Left lung (tissue), 10 donors: ENCODE measurements around the gene IGF2BP2. TPM values are rescaled to one million over a fixed set of nuclear protein-coding genes. Genes with fewer than 3 reads are reported as not detected.

Source experiments
- ATAC-seq: fragments of 200-7000 bp; cut with Tn5 transposase; one replicate; pipeline ENCODE4 v1.9.1; 2020; ENCODE audit warnings: moderate library complexity
- DNase-seq, 4 donors: peaks; one replicate each; pipeline ENCODE4 v3.0.0-alpha.2; 2013 to 2020
- H3K27ac ChIP-seq, 2 donors: fragments of 200-600 bp; sonication (generic) in 1 of 2; one replicate each; pipeline versions ENCODE4 v1.5.0 to v1.8.0; 2020 to 2021
- H3K27me3 ChIP-seq, 2 donors: fragments of 200-600 bp; sonication (generic) in 1 of 2; one replicate each; pipeline versions ENCODE4 v1.5.0 to v1.8.0; 2020 to 2021
- H3K36me3 ChIP-seq, 2 donors: fragments of 200-600 bp; sonication (generic) in 1 of 2; one replicate each; pipeline versions ENCODE4 v1.5.0 to v1.8.0; 2020 to 2021
- H3K4me1 ChIP-seq, 2 donors: fragments of 200-600 bp; one replicate each; pipeline ENCODE4 v1.8.0; 2021
- H3K4me3 ChIP-seq, 2 donors: fragments of 200-600 bp; sonication (generic) in 1 of 2; one replicate each; pipeline versions ENCODE4 v1.5.0 to v1.8.0; 2020 to 2021; ENCODE audit warnings: mild to moderate bottlenecking in 1 of 2
- H3K9me3 ChIP-seq, 2 donors: fragments of 200-600 bp; sonication (generic) in 1 of 2; one replicate each; pipeline versions ENCODE4 v1.5.0 to v1.8.0; 2020 to 2021
- intact Hi-C, 2 donors: fragments of 100-400 bp; cut with DNase I; formaldehyde crosslinking; loops; one replicate each; pipeline versions ENCODE4 v1.11.2 to v1.14.2; 2022
- polyA plus RNA-seq, 6 donors: library from polyadenylated mRNA; unstranded; fragments of 120-200 nt; gene quantifications; one replicate each; pipeline ENCODE4 v1.2.1, GENCODE V29; 2013; ENCODE audit not compliant: insufficient read length in 6 of 6
- total RNA-seq, 2 donors: library from RNA; stranded (reverse); fragmentation: NEBNext Ultra II Directional; extraction: Animal tissue kit (Norgen Biotek cat#: 25700); gene quantifications; one replicate each; pipeline ENCODE4 v1.2.1, GENCODE V29; 2021
- TF ChIP-seq, protein P1 (sequence below), 2 donors: fragments of 200-600 bp; sonication (generic) in 1 of 2; IDR thresholded peaks; one replicate each; pipeline versions ENCODE4 v1.5.0 to v1.8.0; 2021; ENCODE audit warnings: antibody characterized with exemption in 2 of 2
- donor health status: DM: no; HTN: yes; CAD: no.
- donor health status: DM: no; HTN: no; CAD: no.

IGF2BP2 gene
- total and polyA plus RNA-seq, 8 donors: 16.8 to 78.9 (median 67.7) TPM

DNA sequence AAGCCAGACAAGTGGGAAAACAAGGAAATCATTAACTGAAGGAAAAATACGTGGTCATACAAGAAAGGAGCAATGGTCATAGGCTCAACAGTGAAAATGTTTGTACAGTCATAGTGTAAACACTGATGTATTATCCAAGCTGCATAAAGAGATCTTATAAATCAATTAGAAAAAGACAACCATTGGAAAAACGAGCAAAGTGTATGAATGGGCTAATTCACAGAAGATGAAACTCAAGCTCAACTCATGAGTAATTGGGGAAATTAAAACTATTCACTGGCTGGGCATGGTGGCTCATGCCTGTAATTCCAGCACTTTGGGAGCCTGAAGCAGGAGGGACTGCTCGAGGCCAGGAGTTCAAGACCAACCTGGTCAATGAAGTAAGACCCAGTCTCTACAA lies 6.4 kb upstream of the IGF2BP2 start:
- DNase-seq: no peak
- H3K27ac ChIP-seq: no peak overlapping the region
- H3K4me1 ChIP-seq: peaks cover 0 to 2% of the 10 kb centered on the region in 2 donors
- intact Hi-C loops: no loop called here
- peak; percentile 23 for ATAC-seq
- no peak overlapping the region for H3K4me3 ChIP-seq
- TF ChIP-seq, protein P1, sequence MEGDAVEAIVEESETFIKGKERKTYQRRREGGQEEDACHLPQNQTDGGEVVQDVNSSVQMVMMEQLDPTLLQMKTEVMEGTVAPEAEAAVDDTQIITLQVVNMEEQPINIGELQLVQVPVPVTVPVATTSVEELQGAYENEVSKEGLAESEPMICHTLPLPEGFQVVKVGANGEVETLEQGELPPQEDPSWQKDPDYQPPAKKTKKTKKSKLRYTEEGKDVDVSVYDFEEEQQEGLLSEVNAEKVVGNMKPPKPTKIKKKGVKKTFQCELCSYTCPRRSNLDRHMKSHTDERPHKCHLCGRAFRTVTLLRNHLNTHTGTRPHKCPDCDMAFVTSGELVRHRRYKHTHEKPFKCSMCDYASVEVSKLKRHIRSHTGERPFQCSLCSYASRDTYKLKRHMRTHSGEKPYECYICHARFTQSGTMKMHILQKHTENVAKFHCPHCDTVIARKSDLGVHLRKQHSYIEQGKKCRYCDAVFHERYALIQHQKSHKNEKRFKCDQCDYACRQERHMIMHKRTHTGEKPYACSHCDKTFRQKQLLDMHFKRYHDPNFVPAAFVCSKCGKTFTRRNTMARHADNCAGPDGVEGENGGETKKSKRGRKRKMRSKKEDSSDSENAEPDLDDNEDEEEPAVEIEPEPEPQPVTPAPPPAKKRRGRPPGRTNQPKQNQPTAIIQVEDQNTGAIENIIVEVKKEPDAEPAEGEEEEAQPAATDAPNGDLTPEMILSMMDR (IDR thresholded peaks at IDR 0.05): no peak
- H3K36me3 ChIP-seq: no peaks in the 10 kb centered on the region
- H3K27me3 ChIP-seq: peaks cover 0 to 9% of the 10 kb centered on the region in 2 donors
- no peaks in the 10 kb centered on the region for H3K9me3 ChIP-seq

DNA sequence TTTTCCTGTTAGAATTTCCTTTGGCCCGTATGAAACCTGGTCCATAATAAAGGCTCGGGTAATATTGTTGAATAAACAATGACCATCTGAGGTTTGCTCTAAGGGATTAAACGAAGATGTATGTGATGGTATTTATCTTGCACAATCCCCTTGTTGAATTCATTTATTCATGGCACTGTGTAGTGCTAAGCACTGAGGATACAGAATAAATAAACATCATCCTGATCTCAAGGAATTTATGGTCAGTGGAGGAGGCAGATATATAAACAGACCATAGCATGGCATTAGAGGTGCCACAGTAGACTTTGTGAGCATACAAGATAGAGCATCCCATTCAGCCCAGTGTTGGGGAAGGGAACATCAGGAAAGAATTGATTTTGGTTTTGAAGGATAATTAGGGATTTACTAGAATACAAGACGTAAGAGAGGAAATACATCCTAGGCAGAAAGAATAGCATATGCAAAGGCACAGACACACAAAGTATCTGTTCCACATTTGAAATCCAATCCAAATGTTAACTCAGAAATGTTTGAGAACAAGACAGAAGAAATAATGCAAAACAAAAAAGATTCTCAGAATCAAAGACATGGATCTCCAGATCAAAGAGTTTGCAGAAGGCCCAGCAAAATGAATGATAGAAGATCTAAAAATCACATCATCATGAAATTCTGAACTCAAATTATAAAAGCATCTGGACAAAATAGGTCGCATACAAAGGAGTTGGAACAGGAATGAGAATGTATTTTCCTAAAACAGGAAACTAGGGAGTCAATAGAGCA lies 5.4 kb upstream of the IGF2BP2 start:
- no peaks in the 10 kb centered on the region for H3K9me3 ChIP-seq
- intact Hi-C loops: no loop called here
- H3K27ac ChIP-seq: no peak overlapping the region
- no peak for DNase-seq
- H3K4me1 ChIP-seq: peaks cover 0 to 8% of the 10 kb centered on the region in 2 donors
- H3K27me3 ChIP-seq: peaks cover 0 to 17% of the 10 kb centered on the region in 2 donors
- TF ChIP-seq, protein P1 (IDR thresholded peaks at IDR 0.05): no peak
- H3K36me3 ChIP-seq: no peaks in the 10 kb centered on the region
- ATAC-seq: no peak
- no peak overlapping the region for H3K4me3 ChIP-seq

DNA sequence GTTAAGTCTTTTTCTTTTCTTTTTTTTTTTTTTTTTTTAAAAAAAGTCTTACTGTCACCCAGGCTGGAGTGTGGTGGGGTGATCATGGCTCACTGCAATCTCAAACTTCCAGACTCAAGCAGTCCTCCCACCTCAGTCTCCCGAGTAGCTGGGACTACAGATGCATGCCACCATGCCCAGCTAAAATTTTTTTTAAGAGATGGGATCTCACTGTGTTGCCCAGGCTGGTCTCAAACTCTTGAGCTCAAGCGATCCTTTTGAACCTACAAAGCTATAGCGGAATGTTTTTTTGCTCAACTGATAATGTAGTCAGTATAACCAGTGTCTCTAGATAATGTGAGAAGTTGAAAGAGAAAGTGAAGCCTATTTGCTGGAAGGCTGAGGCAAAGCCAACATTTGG lies 3.9 kb upstream of the IGF2BP2 start:
- intact Hi-C loops: no loop called here
- no peaks in the 10 kb centered on the region for H3K36me3 ChIP-seq
- no peaks in the 10 kb centered on the region for H3K9me3 ChIP-seq
- DNase-seq: no peak
- H3K4me1 ChIP-seq: peaks cover 0 to 8% of the 10 kb centered on the region in 2 donors
- H3K4me3 ChIP-seq: no peak overlapping the region
- TF ChIP-seq, protein P1 (IDR thresholded peaks at IDR 0.05): no peak
- H3K27me3 ChIP-seq: peaks cover 0 to 28% of the 10 kb centered on the region in 2 donors
- ATAC-seq: no peak
- H3K27ac ChIP-seq: no peak overlapping the region

- Histone ChIP-seq H3K9me3 (no peaks in the 10 kb centered on the region), H3K27ac (no peak overlapping the region), H3K36me3 (no peaks in the 10 kb centered on the region), H3K4me3 (no peak overlapping the region), H3K27me3 (peaks cover 0 to 38% of the 10 kb centered on the region in 2 donors), H3K4me1 (peaks cover 0 to 15% of the 10 kb centered on the region in 2 donors)
- DNase-seq (no peak), ATAC-seq (no peak)
- intact Hi-C loops: no loop called here
- TF ChIP-seq, protein P1 (IDR thresholded peaks at IDR 0.05): no peak
Measured at GRCh38 chr3:185827595-185828344, 2.9 kb upstream of the IGF2BP2 start.
